Tibial artery (tissue), 4 donors: Measurements from ENCODE around the gene SEC24D.
A peak's percentile ranks its signal among the peaks of the same experiment; 100 is the strongest.

ENCODE experiments used
- DNase-seq, 2 donors: peaks; one replicate each; pipeline ENCODE4 v3.0.0-alpha.2; 2019
- H3K27ac ChIP-seq, 2 donors: fragments of 200-600 bp; sonication (generic) in 1 of 2; 1 replicate in 1 of 2; 2 replicates in 1 of 2; pipeline ENCODE4 v1.5.1; 2018 to 2019; ENCODE audit warnings: mild to moderate bottlenecking in 1 of 2
- H3K27me3 ChIP-seq, 2 donors: fragments of 200-600 bp; sonication (generic) in 1 of 2; one replicate each; pipeline versions ENCODE4 v1.5.1 to v1.6.0; 2016 to 2019
- H3K36me3 ChIP-seq, 3 donors: fragments of 200-600 bp; sonication (generic) in 2 of 3; one replicate each; pipeline ENCODE4 v1.5.1; 2016 to 2019; ENCODE audit warnings: mild to moderate bottlenecking in 2 of 3
- H3K4me1 ChIP-seq, 4 donors: fragments of 200-600 bp; sonication (generic) in 2 of 4; 1 replicate in 3 of 4; 2 replicates in 1 of 4; pipeline ENCODE4 v1.5.1; 2016 to 2019
- H3K4me3 ChIP-seq, 2 donors: fragments of 200-600 bp; sonication (generic) in 1 of 2; 1 replicate in 1 of 2; 2 replicates in 1 of 2; pipeline ENCODE4 v1.5.1; 2018 to 2019; ENCODE audit warnings: mild to moderate bottlenecking in 2 of 2
- H3K9me3 ChIP-seq, 3 donors: fragments of 200-600 bp; sonication (generic) in 1 of 3; one replicate each; pipeline ENCODE4 v1.5.1; 2016 to 2019
- intact Hi-C: fragments of 100-400 bp; cut with DNase I; formaldehyde crosslinking; loops from one replicate; pipeline ENCODE4 v1.15.0; 2023; ENCODE audit warnings: low total_unique reads
- TF ChIP-seq, protein P1 (sequence below), 2 experiments: fragments of 200-600 bp in 1 of 2; fragments of 450-650 bp in 1 of 2; IDR thresholded peaks; one replicate each; pipeline ENCODE4 v1.5.1; 2017 to 2019; ENCODE audit warnings: antibody characterized with exemption in 2 of 2, mild to moderate bottlenecking in 1 of 2, moderate library complexity in 1 of 2

Gene SEC24D

DNA sequence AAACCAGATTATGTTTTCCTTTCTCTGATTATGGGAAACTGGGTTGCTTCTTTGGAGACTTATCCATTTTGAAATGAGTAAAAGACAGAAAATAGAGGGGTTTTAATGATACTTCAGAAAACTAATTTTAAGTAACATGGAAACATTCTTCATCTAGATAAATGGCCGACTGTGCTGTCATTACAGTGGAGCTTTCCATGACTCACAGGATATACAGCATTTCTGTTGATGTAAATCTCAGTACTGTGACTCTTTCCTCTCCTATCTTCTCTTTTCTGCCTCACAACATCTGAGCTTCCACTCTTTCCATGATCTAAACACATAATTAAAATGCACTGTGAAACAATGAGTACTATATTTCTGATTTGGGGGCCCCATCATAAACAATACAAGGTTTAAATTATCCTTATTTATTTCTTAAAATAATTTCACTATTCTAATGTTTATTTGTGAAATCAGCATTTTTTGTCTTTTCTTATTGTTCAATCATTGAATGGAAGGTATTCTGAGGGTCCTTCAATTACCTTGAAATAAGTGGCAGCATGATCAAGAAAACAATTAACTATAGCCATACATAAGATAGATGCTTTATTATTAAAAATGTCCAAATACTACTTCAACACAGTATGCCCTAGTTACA is 19.3 kb downstream of the SEC24D start:
- DNase-seq, result no peak
- H3K36me3 ChIP-seq, result peaks cover 29 to 44% (median 42%) of the 10 kb centered on the region in 3 donors
- H3K9me3 ChIP-seq, result no peaks in the 10 kb centered on the region
- intact Hi-C loops, result no loop called here
- H3K4me1 ChIP-seq, result peaks cover 0 to 5% (median 0%) of the 10 kb centered on the region in 4 donors
- H3K27ac ChIP-seq, result no peak overlapping the region
- H3K4me3 ChIP-seq, result no peak overlapping the region
- no peaks in the 10 kb centered on the region for H3K27me3 ChIP-seq
- TF ChIP-seq, protein P1, sequence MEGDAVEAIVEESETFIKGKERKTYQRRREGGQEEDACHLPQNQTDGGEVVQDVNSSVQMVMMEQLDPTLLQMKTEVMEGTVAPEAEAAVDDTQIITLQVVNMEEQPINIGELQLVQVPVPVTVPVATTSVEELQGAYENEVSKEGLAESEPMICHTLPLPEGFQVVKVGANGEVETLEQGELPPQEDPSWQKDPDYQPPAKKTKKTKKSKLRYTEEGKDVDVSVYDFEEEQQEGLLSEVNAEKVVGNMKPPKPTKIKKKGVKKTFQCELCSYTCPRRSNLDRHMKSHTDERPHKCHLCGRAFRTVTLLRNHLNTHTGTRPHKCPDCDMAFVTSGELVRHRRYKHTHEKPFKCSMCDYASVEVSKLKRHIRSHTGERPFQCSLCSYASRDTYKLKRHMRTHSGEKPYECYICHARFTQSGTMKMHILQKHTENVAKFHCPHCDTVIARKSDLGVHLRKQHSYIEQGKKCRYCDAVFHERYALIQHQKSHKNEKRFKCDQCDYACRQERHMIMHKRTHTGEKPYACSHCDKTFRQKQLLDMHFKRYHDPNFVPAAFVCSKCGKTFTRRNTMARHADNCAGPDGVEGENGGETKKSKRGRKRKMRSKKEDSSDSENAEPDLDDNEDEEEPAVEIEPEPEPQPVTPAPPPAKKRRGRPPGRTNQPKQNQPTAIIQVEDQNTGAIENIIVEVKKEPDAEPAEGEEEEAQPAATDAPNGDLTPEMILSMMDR (IDR thresholded peaks at IDR 0.05), result no peak

DNA sequence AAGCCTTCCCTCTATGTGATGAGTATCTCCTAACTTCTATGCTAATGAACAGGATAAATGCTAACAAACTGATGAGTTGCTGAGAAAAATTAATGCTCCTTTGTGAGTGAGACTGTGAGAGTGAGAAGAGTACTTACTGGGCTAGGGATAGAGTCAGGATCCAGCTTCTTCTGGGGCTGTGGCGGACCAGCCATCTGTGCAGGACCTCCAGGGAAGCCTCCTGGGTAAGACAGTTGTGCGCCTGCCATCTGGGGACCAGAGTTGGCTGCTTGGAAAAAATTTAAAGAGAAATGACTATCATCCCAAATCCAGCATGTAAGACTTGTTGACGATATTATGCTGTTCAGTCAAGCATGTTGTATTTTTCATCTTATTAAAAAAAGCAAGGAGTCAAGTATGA is 21.0 kb downstream of the SEC24D start:
- H3K36me3 ChIP-seq, result peaks cover 29 to 53% (median 50%) of the 10 kb centered on the region in 3 donors
- H3K4me1 ChIP-seq, result peaks cover 0 to 13% (median 7%) of the 10 kb centered on the region in 4 donors
- H3K27me3 ChIP-seq, result no peaks in the 10 kb centered on the region
- H3K4me3 ChIP-seq, result no peak overlapping the region
- intact Hi-C loops, result no loop called here
- H3K27ac ChIP-seq, result no peak overlapping the region
- DNase-seq, result no peak
- H3K9me3 ChIP-seq, result no peaks in the 10 kb centered on the region
- TF ChIP-seq, protein P1 (IDR thresholded peaks at IDR 0.05), result no peak

DNA sequence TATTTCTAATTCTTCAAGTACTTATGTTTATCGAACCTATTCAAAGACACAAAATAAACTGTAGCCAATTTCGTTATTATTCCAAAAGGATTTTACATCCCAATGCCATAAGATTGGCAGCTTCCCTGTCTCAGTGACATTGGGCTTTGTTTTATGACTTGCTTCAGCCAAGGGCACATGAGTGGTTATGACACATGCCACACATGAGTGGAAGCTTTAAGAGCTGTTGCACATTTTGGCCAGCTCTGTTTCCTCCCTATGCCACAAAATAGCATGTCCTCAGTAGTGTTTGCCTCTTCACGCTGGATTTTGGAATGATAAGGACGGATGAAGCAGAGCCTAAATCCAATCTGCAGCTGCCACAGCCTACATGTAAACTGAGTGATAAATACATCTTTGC is 21.9 kb downstream of the SEC24D start:
- intact Hi-C loops, result no loop called here
- H3K36me3 ChIP-seq, result peaks cover 32 to 62% (median 59%) of the 10 kb centered on the region in 3 donors

DNA sequence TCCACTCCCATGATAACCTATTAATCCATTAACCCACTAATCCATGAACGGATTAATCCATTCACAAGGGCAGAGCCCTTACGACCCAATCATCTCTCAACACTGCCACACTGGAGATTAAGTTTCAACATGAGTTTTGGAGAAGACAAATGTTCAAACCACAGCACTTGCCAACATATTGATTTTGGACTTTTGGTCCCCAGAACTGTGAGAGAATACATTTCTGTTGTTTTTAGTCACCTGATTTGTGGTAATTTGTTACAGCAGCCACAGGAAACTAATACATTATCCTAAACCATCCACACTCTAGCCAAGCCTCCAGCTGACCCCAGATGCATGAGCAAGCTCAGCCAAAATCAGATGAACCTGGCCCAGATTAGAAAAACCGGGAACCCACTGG is 22.4 kb downstream of the SEC24D start:
- intact Hi-C loops, result no loop called here
- TF ChIP-seq, protein P1 (IDR thresholded peaks at IDR 0.05), result no peak
- Histone ChIP-seq H3K36me3 (peaks cover 35 to 66% (median 64%) of the 10 kb centered on the region in 3 donors), H3K4me3 (no peak overlapping the region), H3K27ac (no peak overlapping the region), H3K4me1 (peaks cover 0 to 13% (median 7%) of the 10 kb centered on the region in 4 donors), H3K9me3 (no peaks in the 10 kb centered on the region), H3K27me3 (no peaks in the 10 kb centered on the region)
- DNase-seq, result no peak

More for the DNA sequence above, 21.9 kb downstream of the SEC24D start:
- DNase-seq, result no peak
- TF ChIP-seq, protein P1 (IDR thresholded peaks at IDR 0.05), result no peak
- H3K27ac ChIP-seq, result no peak overlapping the region
- H3K27me3 ChIP-seq, result no peaks in the 10 kb centered on the region
- no peak overlapping the region for H3K4me3 ChIP-seq
- H3K9me3 ChIP-seq, result no peaks in the 10 kb centered on the region
- H3K4me1 ChIP-seq, result peaks cover 0 to 13% (median 7%) of the 10 kb centered on the region in 4 donors

DNA sequence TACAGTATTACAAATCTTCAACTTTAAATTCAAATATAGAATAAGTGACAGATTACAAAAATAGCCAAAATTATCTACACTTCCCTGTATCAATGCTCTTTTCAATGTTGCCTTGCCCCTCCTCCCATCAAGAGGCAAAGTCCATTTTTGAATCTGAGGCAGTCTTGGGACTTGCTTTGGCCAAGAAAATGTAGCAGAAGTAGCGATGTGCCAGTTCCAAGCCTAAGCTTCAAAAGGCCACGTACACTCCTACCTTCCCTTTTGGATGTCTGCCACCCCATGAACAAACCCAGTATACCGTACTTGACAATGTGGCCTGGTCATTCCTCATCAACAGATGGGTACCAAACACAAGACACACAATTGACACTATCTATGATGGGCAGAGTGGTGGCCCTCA is 24.1 kb downstream of the SEC24D start:
- H3K4me3 ChIP-seq, result no peak overlapping the region
- peak overlapping the region; percentile 52 to 65 for H3K27ac ChIP-seq
- TF ChIP-seq, protein P1 (IDR thresholded peaks at IDR 0.05), result no peak
- no peak for DNase-seq
- peaks cover 41 to 77% (median 77%) of the 10 kb centered on the region in 3 donors for H3K36me3 ChIP-seq
- no peaks in the 10 kb centered on the region for H3K9me3 ChIP-seq
- intact Hi-C loops, result no loop called here
- H3K4me1 ChIP-seq, result peaks cover 0 to 13% (median 7%) of the 10 kb centered on the region in 4 donors
- no peaks in the 10 kb centered on the region for H3K27me3 ChIP-seq
